Astrocyte of the cerebellum (primary cell): ENCODE measurements around the gene MAPKAPK3.

ENCODE experiments used
- DNase-seq: peaks from one replicate; pipeline ENCODE4 v3.0.0-alpha.2; 2011; ENCODE audit warnings: low read depth
- H3K4me3 ChIP-seq: 2 replicates; pipeline ENCODE4 v1.5.1; 2011; ENCODE audit warnings: mild to moderate bottlenecking, low read depth, low read length, moderate library complexity
- CTCF ChIP-seq: IDR thresholded peaks from 2 replicates; pipeline ENCODE4 v1.5.1; 2012; ENCODE audit warnings: low read length, low read depth, moderate library complexity, mild to moderate bottlenecking; ENCODE audit errors: missing control alignments
- in situ Hi-C: cut with HindIII; loops from 2 replicates; pipeline ENCODE4 v1.10.0; 2017; ENCODE audit warnings: low sequenced_read_pairs

The MAPKAPK3 gene

GRCh38 chr3:50657407-50657806 is 40.5 kb downstream of the MAPKAPK3 start:
- no peak overlapping the region for H3K4me3 ChIP-seq
- in situ Hi-C loops, result no loop called here
- no peak for DNase-seq
- no peak for TF ChIP-seq CTCF

DNA sequence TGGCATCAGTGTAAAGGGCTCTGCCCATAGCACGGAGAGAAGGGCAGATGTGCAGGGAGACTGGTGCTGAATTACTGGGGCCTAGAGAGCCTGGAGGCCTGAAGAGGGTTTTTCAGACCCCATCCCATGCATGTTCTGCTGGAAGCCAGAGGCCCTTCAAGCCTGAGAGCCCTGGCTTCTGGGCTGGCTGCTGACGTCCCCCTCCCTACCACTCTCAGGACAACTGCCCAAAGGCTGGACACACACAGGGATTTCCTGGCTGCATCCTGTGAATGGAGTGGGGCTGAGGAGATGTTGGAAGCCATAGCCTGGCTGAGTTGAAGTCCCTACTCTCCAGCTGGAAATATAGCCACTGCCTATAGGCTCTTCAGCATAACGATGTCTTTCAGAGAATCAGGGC is 40.9 kb downstream of the MAPKAPK3 start:
- no peak overlapping the region for H3K4me3 ChIP-seq
- no peak for DNase-seq
- no peak for TF ChIP-seq CTCF
- in situ Hi-C loops, result no loop called here

- DNase-seq, result no peak
- in situ Hi-C loops, result no loop called here
- no peak for TF ChIP-seq CTCF
- H3K4me3 ChIP-seq, result no peak overlapping the region
These were observed 41.5 kb downstream of the MAPKAPK3 start for GRCh38 chr3:50658416-50658815.

DNA sequence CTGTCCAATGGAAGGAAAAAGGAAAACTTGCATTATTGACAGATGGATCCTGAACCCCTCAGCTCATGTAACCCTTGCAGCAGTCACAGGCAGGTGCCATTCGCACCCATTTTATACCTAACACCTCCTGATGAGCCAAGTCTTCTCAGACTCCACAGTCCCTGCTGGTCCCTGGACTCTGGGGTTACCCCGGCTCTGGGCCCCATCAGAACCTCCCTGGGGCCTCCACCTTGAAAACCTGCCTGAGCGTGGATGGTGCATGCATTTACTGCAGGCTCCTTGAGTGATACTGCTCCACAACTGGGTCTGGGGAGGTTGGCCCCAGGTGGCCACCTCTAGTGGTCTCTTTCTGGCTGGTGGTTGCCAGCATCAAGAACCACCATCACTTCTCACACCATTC is 41.9 kb downstream of the MAPKAPK3 start:
- in situ Hi-C loops, result no loop called here
- DNase-seq, result no peak
- no peak for TF ChIP-seq CTCF
- no peak overlapping the region for H3K4me3 ChIP-seq

- in situ Hi-C loops, result no loop called here
- TF ChIP-seq CTCF, result no peak
- H3K4me3 ChIP-seq, result no peak overlapping the region
- no peak for DNase-seq
These were observed 43.4 kb downstream of the MAPKAPK3 start for GRCh38 chr3:50660386-50660785.

DNA sequence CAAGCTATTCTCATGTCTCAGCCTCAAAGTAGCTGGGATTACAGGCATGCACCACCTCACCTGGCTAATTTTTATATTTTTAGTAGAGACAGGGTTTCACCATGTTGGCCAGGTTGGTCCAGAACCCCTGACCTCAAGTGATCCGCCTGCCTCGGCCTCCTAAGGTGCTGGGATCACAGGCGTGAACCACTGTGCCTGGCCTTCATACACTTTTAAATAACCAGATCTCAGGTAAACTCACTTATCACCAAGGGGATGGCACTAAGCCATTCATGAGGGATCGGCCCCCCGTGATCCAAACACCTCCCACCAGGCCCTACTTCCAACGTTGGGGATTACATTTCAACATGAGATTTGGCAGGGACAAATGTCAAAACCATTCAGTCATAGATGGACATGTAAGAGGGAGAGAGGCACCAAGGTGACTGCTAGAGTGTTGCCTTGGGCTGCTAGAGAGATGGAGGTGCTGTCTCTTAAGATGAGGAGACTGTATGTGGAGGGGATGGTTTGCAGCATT is 44.4 kb downstream of the MAPKAPK3 start:
- no peak for TF ChIP-seq CTCF
- in situ Hi-C loops, result no loop called here
- H3K4me3 ChIP-seq, result no peak overlapping the region
- DNase-seq, result no peak

GRCh38 chr3:50662408-50662807 is 45.5 kb downstream of the MAPKAPK3 start:
- TF ChIP-seq CTCF, result no peak
- H3K4me3 ChIP-seq, result no peak overlapping the region
- in situ Hi-C loops, result no loop called here
- no peak for DNase-seq
